Activated CD4-positive, alpha-beta memory T cell treated with anti-CD3 and anti-CD28 coated beads for 36 hours (primary cell): Measurements from ENCODE around the gene TRPC4AP. TPM values are rescaled to one million over a fixed set of nuclear protein-coding genes. Genes with fewer than 3 reads are reported as not detected.
"Not testable (repeated sequence)": the region's sequence is repeated elsewhere in the genome, so short reads cannot be mapped to it uniquely, and the experiment has no call there.

Experiments
- CTCF ChIA-PET: fragments of 350-600 bp; sonication (Branson Sonifier 250); formaldehyde crosslinking; loops from one replicate; lab custom pipeline; 2021; ENCODE audit warnings: antibody characterized with exemption, inconsistent platforms; lab: Charles Lee
- POLR2A ChIA-PET: fragments of 350-600 bp; sonication (Branson Sonifier 250); formaldehyde crosslinking; loops from one replicate; lab custom pipeline; 2021; ENCODE audit warnings: antibody characterized with exemption; lab: Charles Lee
- DNase-seq: peaks from one replicate; pipeline ENCODE4 v3.0.0-alpha.2; 2020
- H3K27ac Mint-ChIP-seq: one replicate; pipeline ENCODE4 v1.8.0; 2021; ENCODE audit warnings: mixed read lengths
- H3K27me3 Mint-ChIP-seq: one replicate; pipeline ENCODE4 v1.8.0; 2021; ENCODE audit warnings: mixed read lengths
- H3K36me3 Mint-ChIP-seq: one replicate; pipeline ENCODE4 v1.8.0; 2021; ENCODE audit warnings: mixed read lengths
- H3K4me1 Mint-ChIP-seq: one replicate; pipeline ENCODE4 v1.8.0; 2021; ENCODE audit warnings: low read depth, mixed read lengths
- H3K4me3 Mint-ChIP-seq: one replicate; pipeline ENCODE4 v1.8.0; 2021; ENCODE audit warnings: mild to moderate bottlenecking, mixed read lengths
- H3K9me3 Mint-ChIP-seq: one replicate; pipeline ENCODE4 v1.8.0; 2021; ENCODE audit warnings: mixed read lengths
- intact Hi-C: fragments of 100-400 bp; cut with micrococcal nuclease; formaldehyde crosslinking; loops from one replicate; pipeline ENCODE4 v1.15.1; 2023
- total RNA-seq, 2 experiments: library from RNA; stranded (reverse); gene quantifications; one replicate each; pipeline ENCODE4 v1.2.3, GENCODE V29; 2021

The TRPC4AP gene
- total RNA-seq, 2 experiments from 2014 or later, result 45.8 to 48.3 TPM

GRCh38 chr20:35093267-35093884 lies 769 bp upstream of the TRPC4AP start:
- peak overlapping the region; percentile 84 for H3K4me3 Mint-ChIP-seq
- DNase-seq, result peak; percentile 70
- CTCF ChIA-PET, result interaction anchor here (0.6 to 3.0 kb wide), 4 partner anchors 8 to 124 kb away, joined by 3 to 13 read pairs (median 3); no protein-coding TSS in a partner anchor

GRCh38 chr20:35091816-35092523 lies 637 bp downstream of the TRPC4AP start:
- Mint-ChIP-seq H3K4me3 (peak overlapping the region; percentile 84), H3K27me3 (no peaks in the 10 kb centered on the region), H3K27ac (peak overlapping the region; percentile 96), H3K9me3 (no peaks in the 10 kb centered on the region), H3K36me3 (peaks cover 6% of the 10 kb centered on the region), H3K4me1 (peaks cover 57% of the 10 kb centered on the region)
- POLR2A ChIA-PET, result interaction anchor here (1.1 to 2.6 kb wide), 4 partner anchors 37 to 192 kb away, joined by 3 to 16 read pairs (median 6); partner anchors contain the start of gene EDEM2
- intact Hi-C loops, result loop anchor here (2.0 to 10.0 kb wide), 7 partner anchors 55 to 363 kb away; partner anchors contain the start of genes ACSS2, CEP250, EDEM2 and GSS
- CTCF ChIA-PET, result interaction anchor here (0.6 to 1.6 kb wide), 5 partner anchors 8 to 429 kb away, joined by 3 to 6 read pairs (median 3); partner anchors contain the start of gene GGT7
- no peak for DNase-seq

More at GRCh38 chr20:35093267-35093884, 769 bp upstream of the TRPC4AP start:
- Mint-ChIP-seq H3K27me3 (no peaks in the 10 kb centered on the region), H3K9me3 (no peaks in the 10 kb centered on the region), H3K27ac (peak overlapping the region; percentile 96), H3K4me1 (peaks cover 46% of the 10 kb centered on the region), H3K36me3 (peaks cover 4% of the 10 kb centered on the region)
- POLR2A ChIA-PET, result interaction anchor here (1.3 to 2.6 kb wide), 3 partner anchors 38 to 861 kb away, joined by 4 to 16 read pairs (median 8); partner anchors contain the start of genes EDEM2 and SCAND1
- intact Hi-C loops, result loop anchor here (1.0 to 10.0 kb wide), 9 partner anchors 37 to 361 kb away; partner anchors contain the start of genes ACSS2, CEP250, EDEM2 and GSS

GRCh38 chr20:35088231-35089145 lies 4.1 kb downstream of the TRPC4AP start:
- peak overlapping the region; percentile 43 for H3K27ac Mint-ChIP-seq
- peaks cover 58% of the 10 kb centered on the region for H3K4me1 Mint-ChIP-seq
- H3K4me3 Mint-ChIP-seq, result no peak overlapping the region
- no peaks in the 10 kb centered on the region for H3K9me3 Mint-ChIP-seq
- POLR2A ChIA-PET, result no interaction called here
- intact Hi-C loops, result no loop called here
- CTCF ChIA-PET, result no interaction called here
- no peak for DNase-seq
- H3K27me3 Mint-ChIP-seq, result no peaks in the 10 kb centered on the region
- peaks cover 6% of the 10 kb centered on the region for H3K36me3 Mint-ChIP-seq

- Mint-ChIP-seq H3K4me3 (no peak overlapping the region), H3K36me3 (peaks cover 6% of the 10 kb centered on the region), H3K4me1 (peaks cover 54% of the 10 kb centered on the region), H3K9me3 (no peaks in the 10 kb centered on the region), H3K27me3 (no peaks in the 10 kb centered on the region), H3K27ac (no peak overlapping the region)
- ChIA-PET CTCF (no interaction called here), POLR2A (no interaction called here)
- intact Hi-C loops, result no loop called here
- DNase-seq, result no peak
These were observed 4.8 kb downstream of the TRPC4AP start for GRCh38 chr20:35087791-35088190.

- intact Hi-C loops, result no loop called here
- Mint-ChIP-seq H3K27ac (no peak overlapping the region), H3K36me3 (peaks cover 6% of the 10 kb centered on the region), H3K9me3 (no peaks in the 10 kb centered on the region), H3K4me1 (peaks cover 56% of the 10 kb centered on the region), H3K27me3 (no peaks in the 10 kb centered on the region), H3K4me3 (no peak overlapping the region)
- CTCF ChIA-PET, result no interaction called here
- DNase-seq, result no peak
- POLR2A ChIA-PET, result no interaction called here
These were observed 5.3 kb downstream of the TRPC4AP start for GRCh38 chr20:35087355-35087754.

GRCh38 chr20:35085477-35086225 lies 7.0 kb downstream of the TRPC4AP start:
- intact Hi-C loops, result no loop called here
- ChIA-PET POLR2A (interaction anchor here (0.6 to 0.7 kb wide), 2 partner anchors 59 to 80 kb away, joined by 3 read pairs; no protein-coding TSS in a partner anchor), CTCF (interaction anchor here (0.7 to 2.1 kb wide), 4 partner anchors 9 to 235 kb away, joined by 3 to 13 read pairs (median 6); no protein-coding TSS in a partner anchor)
- peaks cover 53% of the 10 kb centered on the region for H3K4me1 Mint-ChIP-seq
- DNase-seq, result no peak
- no peaks in the 10 kb centered on the region for H3K27me3 Mint-ChIP-seq
- no peak overlapping the region for H3K4me3 Mint-ChIP-seq
- peak overlapping the region; percentile 71 for H3K27ac Mint-ChIP-seq
- no peaks in the 10 kb centered on the region for H3K9me3 Mint-ChIP-seq
- peaks cover 6% of the 10 kb centered on the region for H3K36me3 Mint-ChIP-seq

GRCh38 chr20:35084998-35085397 lies 7.6 kb downstream of the TRPC4AP start:
- no peak for DNase-seq
- no peak overlapping the region for H3K4me3 Mint-ChIP-seq
- H3K4me1 Mint-ChIP-seq, result peaks cover 54% of the 10 kb centered on the region
- POLR2A ChIA-PET, result no interaction called here
- H3K27me3 Mint-ChIP-seq, result no peaks in the 10 kb centered on the region
- intact Hi-C loops, result no loop called here
- peak overlapping the region; percentile 71 for H3K27ac Mint-ChIP-seq
- H3K9me3 Mint-ChIP-seq, result no peaks in the 10 kb centered on the region
- peaks cover 6% of the 10 kb centered on the region for H3K36me3 Mint-ChIP-seq
- CTCF ChIA-PET, result interaction anchor here (0.8 to 2.1 kb wide), 3 partner anchors 9 to 124 kb away, joined by 3 to 13 read pairs (median 10); no protein-coding TSS in a partner anchor

- H3K27me3 Mint-ChIP-seq, POLR2A ChIA-PET, H3K4me3 Mint-ChIP-seq, intact Hi-C loops, DNase-seq, H3K9me3 Mint-ChIP-seq, CTCF ChIA-PET, H3K27ac Mint-ChIP-seq: not testable (repeated sequence)
- H3K4me1 Mint-ChIP-seq, result peaks cover 38% of the 10 kb centered on the region
- peaks cover 15% of the 10 kb centered on the region for H3K36me3 Mint-ChIP-seq
These were observed 12.3 kb downstream of the TRPC4AP start for GRCh38 chr20:35080348-35080642.

- no peak for DNase-seq
- Mint-ChIP-seq H3K4me1 (peaks cover 33% of the 10 kb centered on the region), H3K4me3 (no peak overlapping the region), H3K9me3 (no peaks in the 10 kb centered on the region), H3K27me3 (no peaks in the 10 kb centered on the region), H3K27ac (no peak overlapping the region), H3K36me3 (peaks cover 21% of the 10 kb centered on the region)
- intact Hi-C loops, result no loop called here
- ChIA-PET CTCF (no interaction called here), POLR2A (no interaction called here)
These were observed 12.9 kb downstream of the TRPC4AP start for GRCh38 chr20:35079472-35080347.

- no peak for DNase-seq
- Mint-ChIP-seq H3K4me1 (peaks cover 29% of the 10 kb centered on the region), H3K27ac (no peak overlapping the region), H3K9me3 (peaks cover 6% of the 10 kb centered on the region), H3K27me3 (no peaks in the 10 kb centered on the region), H3K4me3 (no peak overlapping the region), H3K36me3 (peaks cover 32% of the 10 kb centered on the region)
- ChIA-PET CTCF (interaction anchor here (0.7 kb wide), 1 partner anchor 368 kb away, joined by 3 read pairs; no protein-coding TSS in a partner anchor), POLR2A (no interaction called here)
- intact Hi-C loops, result no loop called here
These were observed 14.7 kb downstream of the TRPC4AP start for GRCh38 chr20:35077872-35078271.
